ENCODE measurements around the gene ANKRD60. TPM values are rescaled to one million over a fixed set of nuclear protein-coding genes. Genes with fewer than 3 reads are reported as not detected.

The ANKRD60 gene
- total RNA-seq, 1 experiment from 2014 or later, result not detected

- no peak overlapping the region for H3K56ac ChIP-seq (ENCODE audit: insufficient read length, low read depth, low read length)
- no peak for TF ChIP-seq CTCF (conservative IDR thresholded peaks at IDR 0.05)
- H3K23ac ChIP-seq (ENCODE audit: insufficient read length, low read depth, low read length), result no peak overlapping the region
- H3K14ac ChIP-seq (ENCODE audit: insufficient read depth, low read length), result no peak overlapping the region
- H3K4me1 Mint-ChIP-seq, result no peaks in the 10 kb centered on the region
- no peak overlapping the region for H3K18ac ChIP-seq (ENCODE audit: insufficient read length, low read depth, low read length)
- no peak for DNase-seq
- H3K9me3 ChIP-seq (ENCODE audit: control insufficient read depth, low read depth, low read length), result no peaks in the 10 kb centered on the region
- H2BK15ac ChIP-seq (ENCODE audit: low read depth, low read length), result no peak overlapping the region
- no peaks in the 10 kb centered on the region for H3K4me1 ChIP-seq (ENCODE audit: insufficient read depth, low read length)
- no peak overlapping the region for H2BK20ac ChIP-seq (ENCODE audit: low read depth, low read length, poor library complexity, severe bottlenecking)
- no peak overlapping the region for H3K27ac Mint-ChIP-seq
- H3K9me3 Mint-ChIP-seq, result peaks cover 0 to 2% of the 10 kb centered on the region in 2 experiments; a peak in 4 of 5 replicates
- no peaks in the 10 kb centered on the region for H4K20me1 ChIP-seq (ENCODE audit: control insufficient read depth, insufficient read depth, insufficient read length)
- no peak overlapping the region for H3K27ac ChIP-seq (ENCODE audit: insufficient read length, low read depth, low read length)
- no peak overlapping the region for H3K4me3 Mint-ChIP-seq
- H3K4ac ChIP-seq (ENCODE audit: low read depth, low read length), result no peak overlapping the region
- H3K4me2 ChIP-seq (ENCODE audit: insufficient read depth, insufficient read length, low read length), result no peak overlapping the region
- H3K27me3 ChIP-seq (ENCODE audit: insufficient read depth, low read length), result no peaks in the 10 kb centered on the region
- H3K27me3 Mint-ChIP-seq (ENCODE audit: low read depth), result peaks cover 7% of the 10 kb centered on the region
- H2BK12ac ChIP-seq (ENCODE audit: insufficient read length, low read depth, low read length), result no peak overlapping the region
- H3K9ac ChIP-seq (ENCODE audit: extremely low read depth, insufficient read length, low read length), result no peak overlapping the region
- H3K79me1 ChIP-seq (ENCODE audit: insufficient read depth, low read depth, low read length, poor library complexity, severe bottlenecking), result no peaks in the 10 kb centered on the region
- H2AK5ac ChIP-seq (ENCODE audit: insufficient read length, low read length), result no peak overlapping the region
- H4K91ac ChIP-seq (ENCODE audit: insufficient read length, low read depth, low read length), result no peak overlapping the region
- no peak overlapping the region for H2AFZ ChIP-seq (ENCODE audit: low read length)
- no peaks in the 10 kb centered on the region; a peak in 1 of 7 replicates for H3K36me3 Mint-ChIP-seq (ENCODE audit: insufficient read depth in 1 of 3, low read depth in 3 of 3)
- H2BK120ac ChIP-seq (ENCODE audit: low read depth, low read length, poor library complexity, severe bottlenecking), result no peak overlapping the region
- no peak overlapping the region for H3T11ph ChIP-seq (ENCODE audit: low read length)
- H3K79me2 ChIP-seq (ENCODE audit: insufficient read depth, low read length), result no peaks in the 10 kb centered on the region
- no peak overlapping the region for H4K8ac ChIP-seq (replicated peaks; ENCODE audit: insufficient read length, low read depth, low read length)
- no peak overlapping the region for H4K5ac ChIP-seq (ENCODE audit: insufficient read length, low read depth, low read length)
- no peaks in the 10 kb centered on the region for H3K23me2 ChIP-seq (ENCODE audit: insufficient read length, low read depth, low read length, poor library complexity, severe bottlenecking)
- no peak overlapping the region for H2BK5ac ChIP-seq (ENCODE audit: insufficient read length, low read length)
Observed at GRCh38 chr20:58202044-58202443, 26.4 kb downstream of the ANKRD60 start.
